ENCODE results near the gene ABCG1.

Gene ABCG1

GRCh38 chr21:42191696-42192595, 27.0 kb upstream of the ABCG1 start:
- DNase-seq (no peak), ATAC-seq (no peak)

DNA sequence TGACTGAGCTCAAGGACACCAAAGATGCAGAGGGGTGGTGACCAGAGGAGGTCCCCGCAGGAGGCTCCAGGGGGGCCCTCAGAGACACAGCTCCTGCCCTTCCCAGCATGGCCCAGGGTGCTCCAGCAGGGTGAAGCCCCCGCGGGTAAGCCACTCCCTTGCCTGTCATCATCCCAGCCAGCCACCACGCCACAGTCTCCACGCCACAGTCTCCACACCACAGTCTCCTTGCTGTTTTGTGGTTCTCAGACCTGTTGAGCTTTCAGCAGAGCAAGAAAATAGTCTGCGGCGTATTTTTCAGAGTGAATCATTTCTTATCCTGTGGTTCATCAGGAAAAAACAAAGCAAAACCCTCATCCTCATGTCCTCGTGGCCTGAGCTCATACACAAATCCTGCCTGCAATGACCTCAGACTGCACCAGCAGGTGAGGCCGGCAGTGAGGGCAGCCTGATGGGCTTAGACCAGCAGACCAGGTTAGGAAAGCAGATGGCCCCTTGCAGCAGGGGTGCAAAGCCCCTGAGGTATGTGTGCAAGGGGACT, 25.7 kb upstream of the ABCG1 start:
- peak; percentile 68 for ATAC-seq
- DNase-seq: peak; percentile 71

- ATAC-seq: no peak
- no peak for DNase-seq
Measured at GRCh38 chr21:42193721-42194120, 25.2 kb upstream of the ABCG1 start.

DNA sequence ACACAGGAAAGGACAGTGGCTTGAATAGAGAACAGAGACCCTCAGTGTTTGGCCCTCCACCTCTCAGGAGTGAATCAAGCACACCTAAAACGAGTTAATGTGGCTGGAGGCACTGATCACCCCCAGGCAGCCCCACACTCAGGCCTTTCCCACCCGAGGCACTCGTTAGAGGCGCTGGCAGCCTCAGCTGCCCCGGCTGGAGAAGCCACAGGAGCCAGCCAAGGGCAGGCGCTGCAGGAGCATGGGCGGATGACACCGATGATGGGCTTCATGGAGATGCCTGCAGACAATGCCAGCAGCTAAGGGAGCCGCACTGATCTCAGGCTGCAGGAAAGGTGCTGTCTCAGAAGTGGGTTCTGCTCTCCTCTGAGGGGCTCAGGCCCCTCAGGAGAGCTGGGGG, 24.1 kb upstream of the ABCG1 start:
- no peak for ATAC-seq
- DNase-seq: no peak

DNA sequence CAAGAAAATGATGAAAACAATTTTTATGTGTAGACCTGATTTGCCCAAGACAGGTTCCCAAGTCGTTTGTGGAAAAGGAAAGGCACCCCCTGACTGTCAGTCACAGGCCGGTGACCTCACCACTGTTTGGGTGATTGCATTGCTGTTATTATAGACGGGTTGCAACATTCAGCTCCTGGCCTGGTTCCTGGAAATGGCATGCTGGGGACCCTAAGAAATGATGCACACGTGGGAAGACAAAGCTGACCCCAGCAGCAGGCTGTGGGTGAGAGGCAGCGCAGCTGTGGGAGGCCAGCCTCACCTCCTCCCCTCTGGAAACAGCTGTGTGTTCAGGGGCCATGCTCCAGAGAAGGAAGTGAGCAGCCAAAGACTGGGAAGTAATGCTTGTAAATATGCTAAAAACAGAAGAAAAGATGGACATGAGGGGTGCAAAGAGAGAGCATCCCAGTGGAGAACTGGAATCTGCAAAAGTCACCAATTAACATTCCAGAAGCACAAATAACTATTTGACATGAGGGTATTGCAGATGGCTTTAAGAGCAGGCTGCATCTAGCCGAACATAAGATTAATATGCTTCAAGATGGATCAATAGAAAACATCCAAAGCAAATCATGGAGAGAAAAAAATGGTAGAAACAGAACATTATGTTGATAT, 23.4 kb upstream of the ABCG1 start:
- ATAC-seq (no peak), DNase-seq (no peak)

GRCh38 chr21:42198929-42199867, 19.7 kb upstream of the ABCG1 start:
- DNase-seq: no peak
- peak; percentile 76 for ATAC-seq

DNA sequence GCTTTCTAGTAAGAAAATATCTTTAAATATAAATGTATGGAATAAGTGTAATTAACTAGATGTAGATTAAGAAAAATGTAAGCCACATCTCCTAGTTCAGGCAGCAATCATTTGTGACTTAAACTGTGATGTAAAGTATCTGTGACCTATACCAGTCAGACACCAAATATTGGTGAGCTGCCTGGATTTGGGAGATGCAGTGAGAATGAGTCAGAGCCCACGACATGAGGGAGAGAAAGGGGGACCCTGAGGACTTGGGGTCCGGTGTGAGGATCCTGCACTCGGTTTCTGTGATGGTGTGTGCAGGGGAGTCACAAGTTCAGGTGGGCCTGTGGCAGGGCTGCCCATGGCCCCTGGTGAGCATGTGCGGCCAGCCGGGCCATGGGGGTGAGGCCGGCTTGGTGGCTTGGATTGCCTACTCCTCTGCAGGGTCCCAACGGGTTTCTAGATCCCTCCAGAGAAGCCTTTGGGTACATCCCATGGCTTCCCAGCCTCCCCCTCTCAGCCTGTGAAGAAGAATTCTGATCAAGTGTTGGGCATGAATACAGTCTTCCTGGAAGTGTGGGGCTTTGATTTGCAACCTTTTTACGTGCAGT, 19.0 kb upstream of the ABCG1 start:
- ATAC-seq (peak; percentile 31), DNase-seq (no peak)

DNA sequence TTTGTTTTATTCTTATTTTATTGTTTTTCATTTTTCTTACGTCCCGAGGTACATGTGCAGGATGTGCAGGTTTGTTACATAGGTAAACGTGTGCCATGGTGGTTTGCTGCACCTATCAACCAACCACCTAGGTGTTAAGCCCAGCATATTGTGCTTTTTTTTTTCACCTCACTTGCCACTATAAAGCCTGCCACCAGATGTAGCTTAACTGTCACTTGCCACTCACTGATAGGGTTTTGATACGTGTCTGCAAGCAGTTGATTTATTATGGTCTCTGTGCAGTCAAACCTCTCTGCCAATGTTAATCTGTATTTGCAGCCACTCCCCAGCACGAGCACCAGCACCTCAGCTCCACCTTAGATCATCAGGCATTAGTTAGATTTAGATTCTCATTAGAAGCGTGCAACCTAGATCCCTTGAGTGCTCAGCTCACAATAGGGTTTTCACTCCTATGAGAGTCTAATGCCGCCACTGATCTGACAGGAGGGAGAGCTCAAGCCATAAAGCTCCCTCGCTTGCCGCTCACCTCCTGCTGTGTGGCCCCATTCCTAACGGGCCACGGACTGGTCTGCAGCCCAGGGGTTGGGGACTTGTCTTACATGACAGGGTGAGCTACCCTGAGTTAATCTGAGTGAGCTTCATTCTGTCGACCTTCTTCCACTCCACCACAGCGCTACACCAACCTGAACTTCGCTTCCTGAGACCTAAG, 17.9 kb upstream of the ABCG1 start:
- no peak for ATAC-seq
- DNase-seq: no peak

GRCh38 chr21:42201615-42202161, 17.3 kb upstream of the ABCG1 start:
- no peak for DNase-seq
- ATAC-seq: no peak

- DNase-seq (no peak), ATAC-seq (no peak)
Measured at GRCh38 chr21:42202321-42202720, 16.6 kb upstream of the ABCG1 start.

DNA sequence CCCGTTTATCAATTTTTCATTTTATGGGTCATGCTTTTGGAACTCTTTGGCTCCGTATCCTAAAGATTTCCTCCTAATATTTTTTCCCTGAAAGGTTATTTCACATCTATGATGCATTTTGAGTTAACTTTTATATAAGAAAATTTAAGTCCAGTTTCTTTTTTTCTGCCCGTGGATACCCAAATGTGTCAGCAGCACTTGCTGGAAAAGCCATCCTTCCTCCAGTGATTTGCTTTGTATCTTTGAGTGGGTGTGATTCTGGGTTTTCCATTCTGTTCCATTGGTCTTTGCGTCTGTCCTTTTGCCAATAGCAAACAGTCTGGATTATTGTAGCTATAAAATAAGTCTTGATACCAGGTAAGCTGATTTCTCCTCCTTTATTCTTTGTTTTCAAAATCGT, 15.6 kb upstream of the ABCG1 start:
- ATAC-seq (no peak), DNase-seq (no peak)

DNA sequence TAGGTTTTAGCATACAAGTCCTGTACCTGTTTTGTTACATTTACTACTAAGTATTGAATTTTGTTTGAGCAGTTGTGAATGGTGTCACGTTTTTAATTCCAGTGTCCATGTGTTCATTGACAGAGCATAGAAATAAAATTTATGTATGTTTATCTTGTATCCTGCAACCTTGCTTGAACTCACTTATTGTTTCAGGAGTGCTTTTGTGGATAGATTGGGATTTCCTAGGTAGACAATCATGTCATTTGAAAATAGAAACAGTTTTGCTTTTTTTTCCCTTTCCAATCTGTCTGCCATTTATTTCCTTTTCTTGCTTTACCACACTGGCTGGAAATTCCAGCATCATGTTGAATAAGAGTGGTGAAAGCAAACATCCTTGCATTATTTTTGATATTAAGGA, 15.0 kb upstream of the ABCG1 start:
- ATAC-seq: no peak
- no peak for DNase-seq

- ATAC-seq: no peak
- DNase-seq: no peak
Measured at GRCh38 chr21:42207426-42207825, 11.5 kb upstream of the ABCG1 start.

- no peak for DNase-seq
Measured at GRCh38 chr21:42208036-42208435, 10.9 kb upstream of the ABCG1 start.

DNA sequence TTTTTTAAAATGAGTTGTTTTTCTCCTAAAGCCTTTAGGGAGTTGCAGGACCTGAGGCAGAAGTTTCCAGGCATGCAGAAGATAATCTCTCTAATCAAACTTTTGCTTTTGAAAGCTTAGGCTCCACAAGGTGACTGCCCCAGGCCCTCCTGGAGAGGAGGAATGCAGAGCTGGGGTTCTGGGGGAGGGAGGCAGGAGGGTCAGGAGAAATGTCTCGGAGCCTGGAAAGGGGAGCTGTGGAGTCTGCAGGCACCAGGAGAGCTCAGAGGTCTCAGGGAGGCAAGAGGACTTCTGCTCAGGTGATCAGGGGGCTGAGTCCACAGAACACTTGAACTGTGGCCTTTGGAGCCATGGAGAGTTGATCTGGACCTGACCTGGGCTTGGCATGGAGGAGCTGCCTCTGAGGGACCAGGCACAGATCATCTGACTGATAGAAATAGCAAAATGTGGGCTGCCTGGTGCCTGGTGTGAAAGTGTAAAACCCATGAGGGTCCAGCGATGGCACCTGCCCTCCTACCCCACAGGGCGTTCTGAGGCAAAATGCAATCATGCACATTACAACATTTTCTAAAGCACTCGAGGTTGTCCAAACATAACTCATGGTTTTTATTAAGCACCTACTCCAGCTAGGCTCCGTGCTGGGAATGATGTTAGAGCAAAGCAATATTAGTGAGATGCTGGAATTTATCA, 10.0 kb upstream of the ABCG1 start:
- no peak for ATAC-seq

More at GRCh38 chr21:42208036-42208435, 10.9 kb upstream of the ABCG1 start:
- ATAC-seq: no peak

DNA sequence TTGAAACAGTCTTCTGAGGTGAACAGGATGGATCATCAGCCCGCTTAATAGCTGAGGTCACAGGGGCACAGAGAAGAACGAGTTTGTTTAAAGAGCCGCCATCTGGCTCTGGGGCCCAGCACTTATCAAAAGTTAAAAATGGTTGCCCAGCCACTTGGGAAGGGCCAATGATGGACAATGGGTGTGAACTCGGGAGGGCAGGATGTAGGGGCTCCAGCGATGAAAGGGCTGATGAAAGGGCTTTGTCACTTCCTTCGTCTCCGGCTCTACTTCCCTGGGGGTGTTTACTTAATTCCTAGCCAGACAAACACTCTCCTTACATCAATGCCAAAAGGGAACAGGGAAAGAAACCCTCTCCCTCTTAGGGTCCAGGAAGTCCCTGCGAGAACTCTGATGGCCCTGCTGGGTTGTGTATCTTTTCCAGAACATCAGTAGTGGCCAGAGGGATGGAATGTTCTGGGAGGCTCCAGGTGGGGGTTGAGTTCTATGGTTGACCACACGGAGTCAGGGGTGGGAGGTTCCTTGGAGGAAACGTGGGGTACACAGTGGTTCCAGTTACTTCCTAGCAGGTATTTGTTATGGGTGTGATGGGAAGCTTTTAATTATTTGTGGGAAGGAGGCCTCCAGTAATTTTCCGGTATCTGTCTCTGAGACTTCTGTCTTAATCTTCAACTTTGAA, 9.0 kb upstream of the ABCG1 start:
- no peak for ATAC-seq
- no peak for DNase-seq

More for the DNA sequence above, 10.0 kb upstream of the ABCG1 start:
- no peak for DNase-seq

GRCh38 chr21:42212266-42212665, 6.7 kb upstream of the ABCG1 start:
- ATAC-seq (no peak), DNase-seq (no peak)

GRCh38 chr21:42213082-42213774, 5.7 kb upstream of the ABCG1 start:
- ATAC-seq: no peak
- DNase-seq: no peak
